NCI-H2227 treated with DMSO at 0.1 percent for 48 hours (cell line): ENCODE measurements around the gene PGRMC1.
"Not testable (repeated sequence)": the region's sequence is repeated elsewhere in the genome, so short reads cannot be mapped to it uniquely, and the experiment has no call there.

Experiments
- DNase-seq: peaks from one replicate; lab custom pipeline; 2025; lab: John Stamatoyannopoulos, UW

The PGRMC1 gene

GRCh38 chrX:119235872-119236622 is at the start of gene PGRMC1:
TSS of gene PGRMC1 (plus strand) at chrX:119236285. CDS start at chrX:119236364, 79 bp downstream.
- peak; percentile 87 for DNase-seq

- peak; percentile 18 for DNase-seq
Observed at GRCh38 chrX:119186763-119187162, 49.3 kb upstream of the PGRMC1 start.

- no peak for DNase-seq
Observed at GRCh38 chrX:119187298-119187697, 48.8 kb upstream of the PGRMC1 start.

- no peak for DNase-seq
Observed at GRCh38 chrX:119189115-119189514, 47.0 kb upstream of the PGRMC1 start.

GRCh38 chrX:119189595-119189994 is 46.5 kb upstream of the PGRMC1 start:
- DNase-seq, result no peak

GRCh38 chrX:119190091-119190681 is 45.9 kb upstream of the PGRMC1 start:
- no peak for DNase-seq

- no peak for DNase-seq
Observed at GRCh38 chrX:119190831-119191230, 45.3 kb upstream of the PGRMC1 start.

- peak; percentile 22 for DNase-seq
Observed at GRCh38 chrX:119194621-119195020, 41.5 kb upstream of the PGRMC1 start.

- DNase-seq, result no peak
Observed at GRCh38 chrX:119201570-119201969, 34.5 kb upstream of the PGRMC1 start.

GRCh38 chrX:119206203-119206602 is 29.9 kb upstream of the PGRMC1 start:
- DNase-seq, result no peak

- not testable (repeated sequence) for DNase-seq
Observed at GRCh38 chrX:119207483-119207882, 28.6 kb upstream of the PGRMC1 start.

GRCh38 chrX:119208401-119209057 is 27.6 kb upstream of the PGRMC1 start:
- DNase-seq, result no peak

- not testable (repeated sequence) for DNase-seq
Observed at GRCh38 chrX:119210931-119211648, 25.0 kb upstream of the PGRMC1 start.

GRCh38 chrX:119211649-119212014 is 24.5 kb upstream of the PGRMC1 start:
- no peak for DNase-seq

- DNase-seq, result no peak
Observed at GRCh38 chrX:119218198-119218597, 17.9 kb upstream of the PGRMC1 start.

GRCh38 chrX:119222932-119223331 is 13.2 kb upstream of the PGRMC1 start:
- no peak for DNase-seq

GRCh38 chrX:119223783-119224182 is 12.3 kb upstream of the PGRMC1 start:
- DNase-seq, result no peak

- peak; percentile 50 for DNase-seq
Observed at GRCh38 chrX:119226446-119226845, 9.6 kb upstream of the PGRMC1 start.

- DNase-seq, result no peak
Observed at GRCh38 chrX:119228512-119229252, 7.4 kb upstream of the PGRMC1 start.

GRCh38 chrX:119229253-119229615 is 6.9 kb upstream of the PGRMC1 start:
- no peak for DNase-seq

- DNase-seq, result no peak
Observed at GRCh38 chrX:119230850-119231249, 5.2 kb upstream of the PGRMC1 start.

GRCh38 chrX:119231936-119232445 is 4.1 kb upstream of the PGRMC1 start:
- DNase-seq, result no peak
